ENCODE measurements around the gene SELP.

Gene SELP

DNA sequence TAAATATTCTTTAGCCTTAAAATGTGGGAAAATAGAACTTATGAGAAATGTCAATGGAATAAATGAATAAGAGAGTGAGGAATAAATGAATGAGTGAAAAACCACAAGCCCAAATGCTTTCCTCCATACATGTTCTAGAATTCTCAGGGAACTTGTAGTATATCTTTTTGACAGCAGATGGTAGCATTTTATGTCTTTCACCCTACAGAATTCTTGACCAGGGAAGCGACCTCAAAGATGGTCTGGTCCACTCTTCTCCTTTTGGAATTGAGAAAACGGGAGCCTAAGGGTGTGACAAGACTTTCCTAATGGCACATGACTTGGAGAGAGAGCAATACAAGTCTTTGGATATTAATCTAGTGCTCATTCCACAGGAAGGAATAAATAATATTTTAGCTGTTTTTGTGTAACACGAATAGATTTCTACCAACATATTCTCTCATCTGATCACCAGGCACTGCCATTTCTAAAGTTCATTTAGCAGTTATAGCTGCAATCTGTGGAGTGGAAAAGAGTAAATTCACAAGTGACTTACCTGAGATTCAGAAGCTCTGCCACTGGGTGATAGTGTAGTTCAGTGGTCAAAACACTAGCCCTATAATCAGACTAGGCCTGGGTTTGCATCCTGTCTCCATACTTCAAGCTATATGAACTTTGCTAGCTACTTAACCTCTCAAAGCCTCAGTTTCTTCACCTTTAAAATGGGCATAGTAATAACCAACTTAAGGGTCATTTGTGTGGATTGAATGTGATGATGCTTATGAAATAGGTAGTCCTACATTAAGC, 28.6 kb downstream of the SELP start:
- Mint-ChIP-seq H3K9me3 (no peaks in the 10 kb centered on the region), H3K4me1 (peaks cover 65% of the 10 kb centered on the region), H3K36me3 (ENCODE audit: low read depth) (peaks cover 3% of the 10 kb centered on the region), H3K27me3 (peaks cover 3% of the 10 kb centered on the region), H3K4me3 (no peak overlapping the region), H3K27ac (peak overlapping the region; percentile 77)
- DNase-seq, result no peak
- ATAC-seq, result peak; percentile 23

DNA sequence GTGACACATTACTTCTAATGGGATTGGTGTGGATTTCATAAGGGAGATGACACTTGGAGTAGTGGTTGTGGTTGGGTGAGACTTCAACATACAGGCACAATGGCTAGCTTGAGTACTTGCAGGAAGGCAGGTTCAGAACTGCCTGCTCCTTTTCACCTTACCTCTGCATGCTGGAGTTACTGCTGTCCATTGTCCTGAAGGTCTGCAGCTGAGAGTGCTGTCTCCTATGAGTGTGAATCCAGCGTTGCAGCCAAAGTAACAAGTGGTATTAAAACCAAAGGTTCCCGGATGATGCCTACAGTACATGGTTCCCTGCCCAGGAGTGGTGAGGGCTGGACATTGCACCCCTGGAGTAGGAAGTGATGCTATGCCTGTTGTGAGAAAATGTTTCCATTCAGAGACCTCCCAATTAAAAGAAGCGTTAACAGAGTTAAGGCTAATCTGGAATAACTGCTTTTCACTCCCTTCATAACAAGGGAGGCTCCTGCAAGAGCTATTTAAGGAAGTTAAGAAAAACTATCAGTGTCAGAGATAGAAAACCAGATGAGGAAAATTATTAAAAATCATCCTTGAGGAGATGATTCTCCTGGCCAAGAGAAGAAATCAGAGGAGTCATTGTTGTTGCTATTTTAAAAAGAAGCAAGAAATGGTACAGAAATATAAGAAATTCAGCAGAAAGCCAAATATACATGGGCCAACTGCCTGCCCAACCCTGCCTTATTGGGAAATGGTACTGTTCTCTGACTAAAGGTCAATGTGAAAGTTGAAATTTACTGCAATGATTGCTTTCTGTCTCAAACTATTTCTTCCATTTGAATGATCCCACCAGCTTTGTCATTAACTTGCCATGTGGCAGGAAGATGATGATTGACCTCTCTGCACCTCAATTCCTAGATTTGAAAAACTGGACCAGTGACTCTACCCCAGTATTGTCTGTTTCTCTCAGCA, 33.9 kb downstream of the SELP start:
- Mint-ChIP-seq H3K27ac (no peak overlapping the region), H3K36me3 (ENCODE audit: low read depth) (no peaks in the 10 kb centered on the region), H3K9me3 (no peaks in the 10 kb centered on the region), H3K4me3 (no peak overlapping the region), H3K4me1 (peaks cover 68% of the 10 kb centered on the region), H3K27me3 (peaks cover 3% of the 10 kb centered on the region)
- ATAC-seq, result peak; percentile 58
- DNase-seq, result peak; percentile 28

DNA sequence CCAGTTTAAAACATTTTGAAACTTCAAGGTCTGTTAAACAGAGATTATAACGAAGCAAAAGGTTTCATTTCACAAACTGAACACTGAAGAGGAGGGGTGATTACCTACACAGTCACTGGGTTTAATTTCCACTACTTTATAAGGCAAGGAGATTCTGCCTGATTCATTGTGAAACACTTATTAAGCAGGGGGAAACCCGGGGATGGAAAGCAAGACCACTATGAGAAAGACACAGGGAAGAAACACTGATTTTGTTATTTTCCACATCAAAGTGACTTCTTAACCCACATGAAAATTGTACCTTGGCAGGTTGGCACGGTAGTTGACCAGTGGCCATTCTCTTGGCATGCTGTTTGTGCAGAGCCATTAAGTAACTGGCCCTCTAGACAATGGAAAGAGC, 35.5 kb downstream of the SELP start:
- DNase-seq (peak; percentile 36), ATAC-seq (peak; percentile 95)
- H3K36me3 Mint-ChIP-seq (ENCODE audit: low read depth), result no peaks in the 10 kb centered on the region
- peak overlapping the region; percentile 91 for H3K27ac Mint-ChIP-seq
- no peaks in the 10 kb centered on the region for H3K9me3 Mint-ChIP-seq
- H3K4me3 Mint-ChIP-seq, result peak overlapping the region; percentile 71
- peaks cover 3% of the 10 kb centered on the region for H3K27me3 Mint-ChIP-seq
- peaks cover 72% of the 10 kb centered on the region for H3K4me1 Mint-ChIP-seq

DNA sequence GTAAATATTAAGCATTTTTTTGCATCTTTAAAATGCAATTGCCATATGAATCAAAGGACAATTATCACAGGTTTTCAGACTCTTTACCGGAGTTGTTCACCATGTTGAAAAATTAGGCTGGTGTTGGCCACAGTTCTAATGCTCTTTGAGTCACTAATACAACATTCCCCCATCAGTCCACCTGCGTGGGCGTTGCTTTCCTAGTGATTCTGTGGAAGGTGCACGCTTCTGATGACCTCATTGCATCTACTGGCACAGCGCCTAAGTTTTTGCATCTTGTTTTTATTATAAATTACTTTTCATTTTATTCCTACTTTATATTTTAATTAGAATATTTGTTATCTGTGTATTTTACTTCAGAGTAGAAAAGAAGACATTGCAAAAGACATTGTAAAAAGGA, 39.0 kb downstream of the SELP start:
- H3K27ac Mint-ChIP-seq, result no peak overlapping the region
- H3K36me3 Mint-ChIP-seq (ENCODE audit: low read depth), result no peaks in the 10 kb centered on the region
- H3K9me3 Mint-ChIP-seq, result no peaks in the 10 kb centered on the region
- DNase-seq, result no peak
- H3K4me3 Mint-ChIP-seq, result no peak overlapping the region
- ATAC-seq, result no peak
- H3K27me3 Mint-ChIP-seq, result no peaks in the 10 kb centered on the region
- peaks cover 96% of the 10 kb centered on the region for H3K4me1 Mint-ChIP-seq

DNA sequence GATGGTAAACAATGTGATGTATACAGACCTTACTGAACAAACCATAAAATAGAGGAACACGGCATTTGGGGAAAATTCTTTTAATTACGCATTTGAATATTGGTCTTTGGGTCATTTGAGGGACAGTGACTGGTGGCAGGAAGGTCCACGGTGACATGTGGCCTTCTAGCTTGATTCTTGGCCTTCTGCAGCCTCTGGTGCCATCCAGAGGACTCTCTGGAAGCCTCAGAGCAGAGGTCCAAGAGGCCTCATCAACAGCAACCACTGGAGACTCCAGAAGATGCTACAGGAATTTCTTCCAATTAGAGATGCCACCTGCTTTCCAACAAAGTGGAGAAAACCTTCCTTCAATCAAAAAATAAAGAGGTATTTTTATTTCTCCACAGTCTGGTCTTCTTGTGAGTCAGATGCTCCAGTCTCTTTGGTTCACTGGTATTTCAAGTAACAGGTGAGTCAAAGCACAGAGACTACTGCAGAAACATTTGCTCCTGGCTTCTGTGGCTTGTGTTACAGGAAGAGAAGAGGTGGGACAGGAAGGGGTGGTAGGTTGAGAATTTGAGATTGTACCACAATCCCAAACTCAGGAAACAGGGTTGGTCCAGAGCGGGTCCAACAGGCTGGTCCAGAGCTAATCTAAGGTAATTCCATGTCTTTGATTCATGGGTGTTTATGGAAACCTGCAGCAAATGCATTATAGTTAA, 41.0 kb downstream of the SELP start:
- H3K27ac Mint-ChIP-seq, result peak overlapping the region; percentile 96

DNA sequence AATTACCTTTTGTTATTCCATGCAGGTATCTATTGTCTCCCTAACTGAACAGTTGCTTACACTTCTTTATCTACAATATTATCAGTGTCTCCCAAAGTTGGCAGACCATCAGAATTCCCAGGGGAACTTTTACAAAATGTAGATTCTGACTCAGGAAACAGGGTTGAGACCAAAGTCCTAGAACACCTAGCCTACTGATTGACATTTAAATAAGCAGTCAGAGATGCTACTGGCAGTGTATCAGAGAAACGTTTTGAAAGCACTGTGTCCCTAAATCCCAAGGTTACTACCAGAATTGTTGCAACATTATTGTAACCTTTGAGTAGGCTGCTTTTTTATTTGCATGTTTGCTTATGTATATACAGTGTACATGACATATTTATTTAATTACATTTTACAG, 41.8 kb downstream of the SELP start:
- Mint-ChIP-seq H3K27ac (peak overlapping the region; percentile 96), H3K27me3 (no peaks in the 10 kb centered on the region), H3K4me3 (no peak overlapping the region), H3K9me3 (no peaks in the 10 kb centered on the region), H3K4me1 (peaks cover 83% of the 10 kb centered on the region), H3K36me3 (ENCODE audit: low read depth) (peaks cover 16% of the 10 kb centered on the region)
- DNase-seq (no peak), ATAC-seq (no peak)

More for the DNA sequence above, 41.0 kb downstream of the SELP start:
- Mint-ChIP-seq H3K4me3 (peak overlapping the region; percentile 72), H3K9me3 (no peaks in the 10 kb centered on the region), H3K4me1 (peaks cover 84% of the 10 kb centered on the region), H3K36me3 (ENCODE audit: low read depth) (peaks cover 10% of the 10 kb centered on the region), H3K27me3 (no peaks in the 10 kb centered on the region)
- peak; percentile 20 for DNase-seq
- ATAC-seq, result peak; percentile 57

DNA sequence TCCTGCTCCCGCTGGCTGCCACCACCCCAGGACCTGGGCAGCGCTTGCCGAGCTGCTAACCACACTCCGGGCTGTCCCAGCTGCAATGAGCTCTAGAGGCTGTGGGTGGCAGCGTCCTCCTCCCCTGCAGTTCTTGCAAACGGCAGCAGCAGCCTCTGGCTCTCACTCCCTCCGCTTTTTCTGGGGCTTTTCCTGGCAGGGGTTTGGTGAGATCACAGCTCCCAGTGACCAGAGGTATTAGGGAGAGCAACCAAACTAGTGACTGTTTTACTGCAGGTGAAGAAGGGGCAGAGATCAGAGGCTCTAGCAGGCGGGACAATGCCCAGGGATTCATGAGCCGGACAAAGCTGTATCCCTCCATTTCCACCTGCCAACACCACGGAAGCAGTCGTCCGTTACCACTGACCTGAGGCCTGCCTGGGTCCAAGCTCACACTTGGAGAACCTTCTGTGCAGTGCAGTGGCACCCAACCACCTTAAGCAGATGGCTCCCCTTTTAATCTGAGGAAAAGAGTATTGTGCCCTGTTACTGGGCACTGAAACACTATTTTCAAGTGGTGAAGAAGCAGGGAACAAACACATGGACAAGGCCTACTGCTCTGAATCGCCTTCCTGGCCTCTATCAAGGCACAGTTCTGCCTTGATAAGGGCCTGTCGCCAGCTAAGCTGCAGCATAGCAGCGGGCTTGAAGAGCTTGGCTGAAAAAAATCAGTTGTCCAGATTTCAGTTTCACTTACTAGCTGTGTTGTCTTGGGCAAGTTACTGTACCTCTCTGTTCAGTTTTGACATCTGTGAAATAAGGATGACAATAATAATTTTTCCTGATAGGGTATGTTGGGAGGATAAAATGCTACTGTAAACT, 43.3 kb downstream of the SELP start, which contains the start of gene F5:
TSS of gene F5 (minus strand) at position 87 of the 861 bp plus-strand sequence. CDS start 95 bp downstream, outside the sequence.
- H3K4me3 Mint-ChIP-seq, result peak within 1 kb of the TSS; percentile 90
- peaks cover 74% of the 10 kb centered on the region for H3K4me1 Mint-ChIP-seq
- peaks cover 25% of the 10 kb centered on the region for H3K36me3 Mint-ChIP-seq (ENCODE audit: low read depth)
- H3K27me3 Mint-ChIP-seq, result no peaks in the 10 kb centered on the region
- H3K9me3 Mint-ChIP-seq, result no peaks in the 10 kb centered on the region
- ATAC-seq (peak; percentile 89), DNase-seq (peak; percentile 77)
- H3K27ac Mint-ChIP-seq, result peak within 1 kb of the TSS; percentile 96

DNA sequence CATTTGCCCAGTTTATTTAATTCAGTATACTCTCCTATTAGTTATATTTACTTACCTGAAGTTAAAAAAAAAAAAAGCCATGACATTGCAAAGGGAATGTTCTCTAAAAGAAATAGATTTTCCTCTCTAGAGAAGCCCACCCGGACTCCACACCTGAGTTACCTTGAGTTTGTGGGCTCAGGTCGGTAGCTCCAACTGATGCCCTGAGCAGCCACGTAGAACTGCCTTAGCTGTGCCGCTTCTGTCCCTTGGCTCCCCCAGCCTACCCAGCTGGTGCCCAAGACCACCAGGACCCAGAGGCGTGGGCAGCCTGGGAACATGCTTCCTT, 43.9 kb downstream of the SELP start:
- H3K36me3 Mint-ChIP-seq (ENCODE audit: low read depth), result peaks cover 25% of the 10 kb centered on the region
- H3K4me3 Mint-ChIP-seq, result peak overlapping the region; percentile 90
- peak; percentile 9 for ATAC-seq
- peak overlapping the region; percentile 96 for H3K27ac Mint-ChIP-seq
- no peaks in the 10 kb centered on the region for H3K27me3 Mint-ChIP-seq
- peaks cover 69% of the 10 kb centered on the region for H3K4me1 Mint-ChIP-seq
- H3K9me3 Mint-ChIP-seq, result no peaks in the 10 kb centered on the region
- DNase-seq, result no peak

DNA sequence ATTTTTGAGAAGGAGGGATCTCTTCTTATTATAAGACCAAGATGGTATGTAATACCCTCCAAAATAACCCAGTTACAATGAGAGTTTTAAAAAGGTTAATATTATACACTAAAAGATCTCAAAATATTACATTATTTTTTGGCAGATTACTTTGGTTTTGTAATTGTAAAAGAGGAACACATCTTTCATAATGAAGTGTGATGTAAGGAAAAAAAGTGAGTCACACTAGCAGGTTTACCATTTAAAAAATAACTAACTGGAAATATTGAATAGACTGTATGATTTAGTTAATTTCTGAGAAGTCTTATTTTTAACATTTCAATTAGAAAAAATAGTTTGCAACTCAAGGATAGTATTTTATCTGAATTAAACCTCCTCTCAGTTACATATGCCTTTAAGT, 44.7 kb downstream of the SELP start:
- ATAC-seq, result no peak
- no peak for DNase-seq
- Mint-ChIP-seq H3K4me1 (peaks cover 62% of the 10 kb centered on the region), H3K9me3 (no peaks in the 10 kb centered on the region), H3K27ac (peak overlapping the region; percentile 96), H3K27me3 (no peaks in the 10 kb centered on the region), H3K36me3 (ENCODE audit: low read depth) (peaks cover 25% of the 10 kb centered on the region), H3K4me3 (peak overlapping the region; percentile 90)

DNA sequence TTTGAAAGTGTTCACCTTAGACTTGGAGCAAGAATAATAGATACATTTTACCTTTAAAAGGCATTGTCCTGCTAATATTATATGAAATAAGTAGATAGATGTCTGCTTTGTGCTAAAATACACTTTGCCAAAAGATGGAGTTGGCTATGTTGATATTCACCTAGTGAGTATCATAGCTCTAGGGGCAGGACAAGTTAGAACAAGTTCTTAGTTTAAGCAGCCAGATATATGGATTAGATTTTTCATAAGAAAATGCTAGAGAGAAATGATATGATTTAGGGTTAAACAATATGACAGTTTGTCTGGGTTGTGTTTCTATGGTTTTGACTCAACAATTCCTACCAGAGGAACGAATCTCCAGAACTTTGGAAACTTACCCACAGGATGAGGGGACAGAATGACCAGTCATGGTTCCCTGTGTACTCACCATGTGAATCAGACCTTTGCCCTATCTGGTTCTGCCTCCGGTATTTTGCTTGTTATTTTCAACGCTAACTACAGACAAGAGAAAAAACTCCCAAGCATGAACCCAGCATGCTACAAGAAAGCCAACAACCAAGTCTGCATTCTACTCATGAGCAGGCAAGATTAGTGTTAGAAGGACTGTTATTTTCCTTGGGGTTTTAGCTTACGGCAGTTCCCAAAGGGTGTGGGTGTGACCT, 45.3 kb downstream of the SELP start:
- Mint-ChIP-seq H3K9me3 (no peaks in the 10 kb centered on the region), H3K4me3 (peak overlapping the region; percentile 90), H3K27ac (peak overlapping the region; percentile 96), H3K36me3 (ENCODE audit: low read depth) (peaks cover 25% of the 10 kb centered on the region), H3K4me1 (peaks cover 56% of the 10 kb centered on the region), H3K27me3 (no peaks in the 10 kb centered on the region)
- DNase-seq (no peak), ATAC-seq (peak; percentile 67)

DNA sequence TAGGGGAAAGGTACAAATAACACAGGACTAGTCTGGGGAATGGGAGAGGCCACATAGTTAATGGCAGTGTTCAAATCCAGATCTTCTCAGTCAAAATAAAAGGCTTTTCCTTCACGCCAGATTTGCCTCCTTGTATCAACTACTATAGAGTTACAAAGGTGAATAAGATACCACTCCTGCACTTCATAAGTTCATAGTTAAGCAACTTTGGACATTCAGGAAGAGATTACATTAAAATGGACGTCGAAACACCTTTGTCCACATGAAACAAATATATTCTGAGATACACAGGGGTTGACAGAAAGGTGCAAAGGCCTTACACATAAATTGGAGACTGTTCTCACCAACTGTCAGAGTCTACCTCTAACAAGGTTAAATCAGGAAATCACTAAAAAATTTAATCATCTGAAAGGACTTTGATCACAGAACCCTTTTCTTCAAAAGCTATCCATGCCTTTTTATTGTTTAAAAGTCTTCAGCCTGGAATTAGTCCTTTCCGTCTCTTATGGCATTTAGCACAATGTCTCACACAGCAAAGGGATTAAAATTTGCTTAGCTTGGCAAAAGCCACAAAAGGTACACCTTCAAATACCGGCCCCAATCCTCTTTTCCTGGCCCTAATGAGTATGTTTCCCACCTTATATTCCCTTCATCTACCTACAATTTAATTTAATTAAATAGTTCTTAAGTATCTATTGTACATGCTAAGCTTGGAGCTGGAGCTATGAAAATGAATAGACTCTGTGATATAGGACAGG, 51.8 kb downstream of the SELP start:
- no peak for ATAC-seq
- H3K4me3 Mint-ChIP-seq, result no peak overlapping the region
- H3K4me1 Mint-ChIP-seq, result peaks cover 9% of the 10 kb centered on the region
- no peaks in the 10 kb centered on the region for H3K27me3 Mint-ChIP-seq
- H3K9me3 Mint-ChIP-seq, result no peaks in the 10 kb centered on the region
- no peak overlapping the region for H3K27ac Mint-ChIP-seq
- DNase-seq, result no peak
- peaks cover 42% of the 10 kb centered on the region for H3K36me3 Mint-ChIP-seq (ENCODE audit: low read depth)

DNA sequence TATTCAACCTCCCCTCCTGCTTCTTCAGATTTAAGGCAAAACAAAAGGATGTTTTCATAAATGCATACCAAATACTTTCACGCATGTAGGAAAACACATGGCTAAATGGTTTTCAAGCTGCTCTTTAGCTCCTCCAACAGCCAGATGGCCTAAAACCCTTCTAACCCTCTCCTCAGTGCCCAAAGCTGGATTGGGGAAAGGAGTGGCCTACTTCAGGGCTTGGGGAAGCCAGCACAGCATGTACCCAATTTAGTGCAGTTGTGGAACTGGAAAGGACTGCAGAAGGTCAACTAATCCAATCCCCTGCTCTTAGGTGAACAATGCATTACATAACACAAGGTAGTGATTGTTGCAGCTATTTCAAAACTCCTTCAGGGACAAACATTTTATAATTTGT, 53.0 kb downstream of the SELP start:
- Mint-ChIP-seq H3K27ac (no peak overlapping the region), H3K36me3 (ENCODE audit: low read depth) (peaks cover 42% of the 10 kb centered on the region), H3K27me3 (no peaks in the 10 kb centered on the region), H3K9me3 (no peaks in the 10 kb centered on the region), H3K4me1 (peaks cover 3% of the 10 kb centered on the region), H3K4me3 (no peak overlapping the region)
- ATAC-seq (no peak), DNase-seq (no peak)

Data from activated naive CD8-positive, alpha-beta T cell treated with anti-CD3 and anti-CD28 coated beads, Interleukin-2, amount 50 U/mL, for 24 hours (primary cell).